Natural killer cell (primary cell): ENCODE data around the gene DNM2. TPM values are rescaled to one million over a fixed set of nuclear protein-coding genes. Genes with fewer than 3 reads are reported as not detected.

Source experiments
- ATAC-seq, 3 donors: fragments of 150-1000 bp in 2 of 3; fragments of 200-7000 bp in 1 of 3; cut with Tn5 transposase; 1 replicate in 1 of 3; 2 replicates in 2 of 3; pipeline ENCODE4 v1.10.0; 2021; ENCODE audit warnings: mild to moderate bottlenecking in 2 of 3, moderate library complexity in 2 of 3
- DNase-seq, 2 donors: peaks; one replicate each; pipeline versions ENCODE4 v3.0.0 to v3.0.0-alpha.2; 2013 to 2021; ENCODE audit warnings: mixed read lengths in 1 of 2
- H3K27ac ChIP-seq: one replicate; pipeline ENCODE4 v1.5.1; 2013; ENCODE audit warnings: mild to moderate bottlenecking, low read length
- H3K27me3 ChIP-seq: one replicate; pipeline ENCODE4 v1.6.1; 2013; ENCODE audit warnings: low read length; ENCODE audit not compliant: control insufficient read depth, insufficient read depth
- H3K36me3 ChIP-seq: one replicate; pipeline ENCODE4 v1.6.1; 2013; ENCODE audit warnings: low read length; ENCODE audit not compliant: control insufficient read depth, insufficient read depth
- H3K4me1 ChIP-seq: one replicate; pipeline ENCODE4 v1.6.1; 2013; ENCODE audit warnings: low read length; ENCODE audit not compliant: control insufficient read depth, insufficient read depth
- H3K4me3 ChIP-seq: one replicate; pipeline ENCODE4 v1.5.1; 2013; ENCODE audit warnings: low read length
- H3K9me3 ChIP-seq: one replicate; pipeline ENCODE4 v1.6.1; 2013; ENCODE audit warnings: low read length; ENCODE audit not compliant: control insufficient read depth, insufficient read depth
- H3K27ac Mint-ChIP-seq, 2 donors: one replicate each; pipeline ENCODE4 v1.8.0; 2022; ENCODE audit warnings: mild to moderate bottlenecking in 2 of 2, mixed read lengths in 2 of 2, moderate library complexity in 1 of 2
- H3K27me3 Mint-ChIP-seq, 2 donors: one replicate each; pipeline ENCODE4 v1.8.0; 2022; ENCODE audit warnings: low read depth in 2 of 2, mixed read lengths in 2 of 2
- H3K36me3 Mint-ChIP-seq: one replicate; pipeline ENCODE4 v1.8.0; 2022; ENCODE audit warnings: mixed read lengths
- H3K4me1 Mint-ChIP-seq, 2 donors: one replicate each; pipeline ENCODE4 v1.8.0; 2022; ENCODE audit warnings: mixed read lengths in 2 of 2
- H3K4me3 Mint-ChIP-seq: one replicate; pipeline ENCODE4 v1.8.0; 2022; ENCODE audit warnings: mild to moderate bottlenecking, moderate library complexity, mixed read lengths
- H3K9me3 Mint-ChIP-seq, 2 donors: one replicate each; pipeline ENCODE4 v1.8.0; 2022; ENCODE audit warnings: mixed read lengths in 2 of 2
- CTCF ChIP-seq: fragments of 200-600 bp; IDR thresholded peaks from one replicate; pipeline ENCODE4 v1.8.0; 2022; ENCODE audit warnings: antibody characterized with exemption
- WGBS: methylation state at CpG from one replicate; pipeline ENCODE4 v1.1.7; 2013; ENCODE audit warnings: missing lambda C conversion rate; ENCODE audit not compliant: insufficient coverage; 5-methylcytosine and 5-hydroxymethylcytosine counted together
- intact Hi-C: fragments of 100-400 bp; cut with micrococcal nuclease; formaldehyde crosslinking; loops from one replicate; pipeline ENCODE4 v1.14.2; 2022
- total RNA-seq, 4 donors: library from RNA; stranded (reverse); fragments of 120-200 nt in 1 of 4; gene quantifications; one replicate each; pipeline versions ENCODE4 v1.2.3 to v1.2.4, GENCODE V29; 2013 to 2022

The DNM2 gene
- total RNA-seq, 3 donors from 2014 or later (not counting 1 experiment from before 2014, with no cell fraction given): 419 to 491 (median 428) TPM

- Mint-ChIP-seq H3K4me3 (no peak overlapping the region), H3K36me3 (no peaks in the 10 kb centered on the region), H3K27me3 (no peaks in the 10 kb centered on the region), H3K27ac (no peak overlapping the region), H3K4me1 (peaks cover 5 to 9% of the 10 kb centered on the region in 2 donors), H3K9me3 (no peaks in the 10 kb centered on the region)
- Histone ChIP-seq H3K27me3 (no peaks in the 10 kb centered on the region), H3K4me1 (peaks cover 17% of the 10 kb centered on the region), H3K4me3 (no peak overlapping the region), H3K36me3 (peaks cover 2% of the 10 kb centered on the region), H3K9me3 (no peaks in the 10 kb centered on the region), H3K27ac (no peak overlapping the region)
- WGBS: 95% methylated on average over 23 of the region's 23 CpGs
- TF ChIP-seq CTCF: no peak
- no peak for ATAC-seq
- intact Hi-C loops: no loop called here
- DNase-seq: no peak
Observed at GRCh38 chr19:10712754-10713153, 5.1 kb upstream of the DNM2 start.

- no peaks in the 10 kb centered on the region for H3K9me3 ChIP-seq
- H3K36me3 Mint-ChIP-seq: no peaks in the 10 kb centered on the region
- 39% methylated on average over 5 of the region's 5 CpGs for WGBS
- H3K9me3 Mint-ChIP-seq: no peaks in the 10 kb centered on the region
- peaks cover 5 to 9% of the 10 kb centered on the region in 2 donors for H3K4me1 Mint-ChIP-seq
- H3K27ac ChIP-seq: no peak overlapping the region
- no peaks in the 10 kb centered on the region for H3K27me3 Mint-ChIP-seq
- no peak overlapping the region for H3K27ac Mint-ChIP-seq
- H3K4me3 ChIP-seq: no peak overlapping the region
- no peak for TF ChIP-seq CTCF
- intact Hi-C loops: no loop called here
- H3K4me3 Mint-ChIP-seq: no peak overlapping the region
- DNase-seq (peak in 1 of 2 donors; percentile 51), ATAC-seq (no peak)
- H3K27me3 ChIP-seq: no peaks in the 10 kb centered on the region
- H3K4me1 ChIP-seq: peaks cover 17% of the 10 kb centered on the region
- peaks cover 2% of the 10 kb centered on the region for H3K36me3 ChIP-seq
Observed at GRCh38 chr19:10713317-10713716, 4.6 kb upstream of the DNM2 start.

- H3K4me3 ChIP-seq: peak overlapping the region; percentile 14
Observed at GRCh38 chr19:10717054-10717355, 874 bp upstream of the DNM2 start.

More at GRCh38 chr19:10717054-10717355, 874 bp upstream of the DNM2 start:
- Histone ChIP-seq H3K27me3 (no peaks in the 10 kb centered on the region), H3K27ac (peak overlapping the region; percentile 17), H3K9me3 (no peaks in the 10 kb centered on the region), H3K36me3 (peaks cover 7% of the 10 kb centered on the region), H3K4me1 (peaks cover 51% of the 10 kb centered on the region)
- peak overlapping the region; percentile 88 to 95 for H3K27ac Mint-ChIP-seq
- no peaks in the 10 kb centered on the region for H3K9me3 Mint-ChIP-seq
- DNase-seq: no peak
- no peak for TF ChIP-seq CTCF
- 36% methylated on average over 12 of the region's 12 CpGs for WGBS
- intact Hi-C loops: loop anchor here (1.0 kb wide), 5 partner anchors 14 to 147 kb away; partner anchors contain the start of gene TMED1
- no peak for ATAC-seq
- no peaks in the 10 kb centered on the region for H3K27me3 Mint-ChIP-seq
- no peaks in the 10 kb centered on the region for H3K36me3 Mint-ChIP-seq
- H3K4me1 Mint-ChIP-seq: peaks cover 24 to 40% of the 10 kb centered on the region in 2 donors
- H3K4me3 Mint-ChIP-seq: peak overlapping the region; percentile 94
